Muscle layer of colon (tissue), 2 donors: ENCODE results near the gene ADARB2.

Experiments
- H3K27ac ChIP-seq: one replicate; pipeline ENCODE4 v1.7.0; 2013; ENCODE audit warnings: low read depth, mild to moderate bottlenecking, low read length, moderate library complexity
- H3K27me3 ChIP-seq, 2 donors: one replicate each; pipeline ENCODE4 v1.7.0; 2013; ENCODE audit warnings: low read length in 2 of 2, mild to moderate bottlenecking in 2 of 2; ENCODE audit not compliant: insufficient read depth in 2 of 2, control insufficient read depth in 1 of 2
- H3K36me3 ChIP-seq: one replicate; pipeline ENCODE4 v1.7.0; 2013; ENCODE audit warnings: mild to moderate bottlenecking, low read length; ENCODE audit not compliant: insufficient read depth
- H3K4me1 ChIP-seq: one replicate; pipeline ENCODE4 v1.7.0; 2013; ENCODE audit warnings: mild to moderate bottlenecking, low read length; ENCODE audit not compliant: insufficient read depth
- H3K4me3 ChIP-seq, 2 donors: one replicate each; pipeline ENCODE4 v1.7.0; 2013; ENCODE audit warnings: low read length in 2 of 2, low read depth in 1 of 2, mild to moderate bottlenecking in 1 of 2, moderate library complexity in 1 of 2
- H3K9ac ChIP-seq: one replicate; pipeline ENCODE4 v1.7.0; 2013; ENCODE audit warnings: low read length
- H3K9me3 ChIP-seq: one replicate; pipeline ENCODE4 v1.7.0; 2013; ENCODE audit warnings: mild to moderate bottlenecking, low read length
- donor health status: abdominal sarcoma.
- donor health status: Adenocarcinoma of cecum.

ADARB2 gene

GRCh38 chr10:1509011-1509530, 228.3 kb downstream of the ADARB2 start:
- H3K27me3 ChIP-seq, result peaks cover 0 to 3% of the 10 kb centered on the region in 2 donors
- H3K9ac ChIP-seq, result no peak overlapping the region
- H3K4me3 ChIP-seq, result no peak overlapping the region
- no peaks in the 10 kb centered on the region for H3K9me3 ChIP-seq
- no peaks in the 10 kb centered on the region for H3K4me1 ChIP-seq
- H3K36me3 ChIP-seq, result no peaks in the 10 kb centered on the region
- H3K27ac ChIP-seq, result no peak overlapping the region

GRCh38 chr10:1508096-1508495, 229.2 kb downstream of the ADARB2 start:
- Histone ChIP-seq H3K9me3 (no peaks in the 10 kb centered on the region), H3K4me3 (no peak overlapping the region), H3K9ac (no peak overlapping the region), H3K36me3 (no peaks in the 10 kb centered on the region), H3K27ac (no peak overlapping the region), H3K27me3 (peaks cover 0 to 3% of the 10 kb centered on the region in 2 donors), H3K4me1 (no peaks in the 10 kb centered on the region)

GRCh38 chr10:1507436-1507835, 229.9 kb downstream of the ADARB2 start:
- H3K9ac ChIP-seq, result no peak overlapping the region
- H3K27ac ChIP-seq, result no peak overlapping the region
- no peak overlapping the region for H3K4me3 ChIP-seq
- H3K27me3 ChIP-seq, result no peaks in the 10 kb centered on the region
- H3K9me3 ChIP-seq, result no peaks in the 10 kb centered on the region
- no peaks in the 10 kb centered on the region for H3K36me3 ChIP-seq
- no peaks in the 10 kb centered on the region for H3K4me1 ChIP-seq

- Histone ChIP-seq H3K27ac (no peak overlapping the region), H3K36me3 (no peaks in the 10 kb centered on the region), H3K9ac (no peak overlapping the region), H3K4me3 (no peak overlapping the region), H3K27me3 (no peaks in the 10 kb centered on the region), H3K4me1 (no peaks in the 10 kb centered on the region), H3K9me3 (no peaks in the 10 kb centered on the region)
Observed at GRCh38 chr10:1504940-1505339, 232.4 kb downstream of the ADARB2 start.

- H3K9ac ChIP-seq, result no peak overlapping the region
- H3K36me3 ChIP-seq, result no peaks in the 10 kb centered on the region
- H3K4me1 ChIP-seq, result no peaks in the 10 kb centered on the region
- H3K4me3 ChIP-seq, result no peak overlapping the region
- H3K9me3 ChIP-seq, result no peaks in the 10 kb centered on the region
- H3K27ac ChIP-seq, result no peak overlapping the region
- no peaks in the 10 kb centered on the region for H3K27me3 ChIP-seq
Observed at GRCh38 chr10:1504286-1504685, 233.0 kb downstream of the ADARB2 start.

- no peaks in the 10 kb centered on the region for H3K4me1 ChIP-seq
- H3K4me3 ChIP-seq, result no peak overlapping the region
- H3K27ac ChIP-seq, result no peak overlapping the region
- H3K27me3 ChIP-seq, result no peaks in the 10 kb centered on the region
- no peaks in the 10 kb centered on the region for H3K9me3 ChIP-seq
- H3K36me3 ChIP-seq, result no peaks in the 10 kb centered on the region
- H3K9ac ChIP-seq, result no peak overlapping the region
Observed at GRCh38 chr10:1502451-1502850, 234.9 kb downstream of the ADARB2 start.

GRCh38 chr10:1499359-1499957, 237.9 kb downstream of the ADARB2 start:
- H3K36me3 ChIP-seq, result no peaks in the 10 kb centered on the region
- H3K27me3 ChIP-seq, result no peaks in the 10 kb centered on the region
- no peaks in the 10 kb centered on the region for H3K4me1 ChIP-seq
- H3K4me3 ChIP-seq, result no peak overlapping the region
- H3K27ac ChIP-seq, result no peak overlapping the region
- no peak overlapping the region for H3K9ac ChIP-seq
- H3K9me3 ChIP-seq, result no peaks in the 10 kb centered on the region

- Histone ChIP-seq H3K27ac (no peak overlapping the region), H3K4me1 (no peaks in the 10 kb centered on the region), H3K27me3 (no peaks in the 10 kb centered on the region), H3K36me3 (no peaks in the 10 kb centered on the region), H3K9ac (no peak overlapping the region), H3K9me3 (no peaks in the 10 kb centered on the region), H3K4me3 (no peak overlapping the region)
Observed at GRCh38 chr10:1498746-1499358, 238.5 kb downstream of the ADARB2 start.

GRCh38 chr10:1495915-1496517, 241.3 kb downstream of the ADARB2 start:
- no peak overlapping the region for H3K4me3 ChIP-seq
- no peak overlapping the region for H3K27ac ChIP-seq
- no peak overlapping the region for H3K9ac ChIP-seq

GRCh38 chr10:1492641-1493040, 244.7 kb downstream of the ADARB2 start:
- Histone ChIP-seq H3K9me3 (no peaks in the 10 kb centered on the region), H3K9ac (no peak overlapping the region), H3K27me3 (no peaks in the 10 kb centered on the region)

More at GRCh38 chr10:1495915-1496517, 241.3 kb downstream of the ADARB2 start:
- no peaks in the 10 kb centered on the region for H3K27me3 ChIP-seq
- no peaks in the 10 kb centered on the region for H3K4me1 ChIP-seq
- no peaks in the 10 kb centered on the region for H3K36me3 ChIP-seq
- no peaks in the 10 kb centered on the region for H3K9me3 ChIP-seq

GRCh38 chr10:1491901-1492300, 245.4 kb downstream of the ADARB2 start:
- no peak overlapping the region for H3K9ac ChIP-seq
- H3K36me3 ChIP-seq, result no peaks in the 10 kb centered on the region
- no peak overlapping the region for H3K4me3 ChIP-seq
- H3K9me3 ChIP-seq, result no peaks in the 10 kb centered on the region
- H3K27me3 ChIP-seq, result no peaks in the 10 kb centered on the region
- H3K4me1 ChIP-seq, result no peaks in the 10 kb centered on the region
- no peak overlapping the region for H3K27ac ChIP-seq

More at GRCh38 chr10:1492641-1493040, 244.7 kb downstream of the ADARB2 start:
- H3K4me1 ChIP-seq, result no peaks in the 10 kb centered on the region
- H3K4me3 ChIP-seq, result no peak overlapping the region
- H3K36me3 ChIP-seq, result no peaks in the 10 kb centered on the region
- H3K27ac ChIP-seq, result no peak overlapping the region
